Stimulated activated CD4-positive, alpha-beta T cell treated with anti-CD3 and anti-CD28 coated beads, Interleukin-12 subunit alpha, Interleukin-12 subunit beta, amount 100 ng/mL, for 48 hours (primary cell): ENCODE measurements around the gene EPB41L2.
"Not testable (repeated sequence)": the region's sequence is repeated elsewhere in the genome, so short reads cannot be mapped to it uniquely, and the experiment has no call there.

Source experiments
- DNase-seq, 3 donors: peaks; one replicate each; pipeline ENCODE4 v3.0.0-alpha.2; 2020; ENCODE audit warnings: low read depth in 2 of 3, low spot score in 1 of 3

Gene EPB41L2

GRCh38 chr6:130815200-130816071, 247.6 kb downstream of the EPB41L2 start:
- DNase-seq = no peak

- DNase-seq = no peak
Observed at GRCh38 chr6:130814506-130814905, 248.5 kb downstream of the EPB41L2 start.

GRCh38 chr6:130811932-130812331, 251.1 kb downstream of the EPB41L2 start:
- DNase-seq = no peak

DNA sequence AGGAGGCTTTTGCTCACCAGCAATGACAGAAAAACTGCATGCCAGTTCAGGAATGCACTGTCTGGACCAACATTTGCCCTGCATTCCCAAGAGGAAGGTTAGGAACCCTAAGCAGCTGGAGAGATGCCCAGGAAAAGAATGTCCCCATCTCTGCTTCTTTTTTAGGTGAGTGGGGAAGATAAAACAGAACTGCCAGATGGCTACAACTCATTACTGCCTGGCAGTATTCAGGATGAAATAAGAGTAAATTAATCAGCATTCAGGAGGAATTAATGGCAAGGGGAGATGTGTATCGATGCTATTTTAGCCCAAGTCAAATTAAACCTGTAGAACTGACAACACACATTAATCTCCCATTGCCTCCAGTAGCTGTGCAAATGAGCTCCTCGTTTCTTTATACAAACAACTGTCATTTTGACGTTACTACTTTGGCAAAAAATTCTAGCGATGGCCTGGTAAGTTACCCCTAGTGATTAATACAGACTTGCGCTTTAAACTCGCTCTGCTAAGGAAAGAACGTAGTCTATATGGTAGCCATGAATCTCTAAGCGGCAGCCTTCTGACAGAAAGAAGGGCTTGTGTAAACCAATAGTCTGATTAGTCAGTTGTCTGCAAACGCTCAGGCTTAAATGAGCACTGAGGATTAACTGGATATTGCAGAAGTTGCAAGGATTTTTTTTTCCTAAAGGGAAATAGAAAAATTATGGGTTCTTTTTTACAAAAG, 252.6 kb downstream of the EPB41L2 start:
- no peak for DNase-seq

GRCh38 chr6:130801368-130801767, 261.7 kb downstream of the EPB41L2 start:
- DNase-seq = not testable (repeated sequence)

DNA sequence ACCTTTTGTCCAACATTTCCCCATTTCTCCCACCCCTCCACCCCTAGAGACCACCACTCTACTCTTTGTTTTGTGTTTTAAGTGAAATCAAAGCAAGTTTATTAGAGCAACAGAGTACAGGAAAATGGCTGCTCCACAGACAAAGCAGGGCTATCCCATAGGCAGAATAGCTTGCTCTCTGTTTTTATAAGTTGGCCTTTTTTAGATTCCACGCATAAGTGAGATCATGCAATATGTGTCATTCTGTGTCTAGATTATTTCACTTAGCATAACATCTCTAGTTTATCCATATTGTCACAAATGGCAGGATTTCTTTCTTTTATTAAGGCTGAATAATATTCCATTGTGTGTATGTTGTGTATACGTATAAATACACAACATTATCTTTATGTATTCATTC, 266.0 kb downstream of the EPB41L2 start:
- DNase-seq = no peak

DNA sequence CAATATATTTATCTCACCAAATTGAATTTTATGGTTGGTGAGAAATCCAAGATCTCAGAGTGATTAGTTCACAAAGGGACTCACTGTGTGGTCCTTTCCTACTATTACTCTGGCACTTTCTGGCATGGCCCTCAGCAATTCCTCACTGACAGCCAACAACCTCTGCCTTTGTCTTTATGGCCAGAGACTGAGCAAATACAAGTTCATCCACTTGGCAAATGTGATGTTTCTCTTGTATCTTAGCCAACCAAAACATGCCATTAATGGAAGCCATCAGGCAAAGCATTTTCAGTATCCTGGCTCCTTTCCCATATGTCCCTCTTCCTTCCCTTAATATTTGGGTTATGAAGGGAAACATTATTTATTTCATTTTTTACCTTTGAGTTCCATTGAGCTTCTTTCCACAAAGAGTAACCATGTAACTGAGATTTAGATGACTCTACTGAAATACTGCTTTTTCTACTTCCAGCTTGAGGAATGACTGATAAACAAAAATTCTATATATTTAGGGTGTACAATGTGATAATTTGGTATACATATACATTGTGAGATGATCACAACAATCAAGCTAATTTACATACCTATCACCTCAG, 266.6 kb downstream of the EPB41L2 start:
- no peak for DNase-seq

DNA sequence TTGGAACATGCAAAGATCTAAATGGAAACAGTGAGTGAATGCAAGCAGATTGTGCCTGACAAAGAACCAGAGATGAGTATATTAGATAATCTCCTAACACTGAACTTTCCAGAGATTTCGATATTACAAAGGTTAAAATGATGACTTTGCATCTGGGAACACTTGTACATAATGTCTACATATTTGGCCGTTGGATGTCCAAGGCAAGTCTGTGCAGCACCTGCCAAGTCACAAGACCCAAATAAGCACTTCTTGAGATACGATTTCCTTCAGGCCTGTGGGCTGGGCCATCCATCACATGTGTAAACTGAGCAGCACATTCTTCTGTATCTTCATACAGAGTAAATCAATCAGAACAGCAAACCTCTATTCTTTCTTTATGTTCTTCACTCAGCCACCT, 268.3 kb downstream of the EPB41L2 start:
- no peak for DNase-seq

- peak in 1 of 3 donors; percentile 4 for DNase-seq
Observed at GRCh38 chr6:130794010-130794697, 268.9 kb downstream of the EPB41L2 start.
